C1 segment of cervical spinal cord (tissue), 14 donors: ENCODE measurements around the gene MPLKIP.
"Not testable (repeated sequence)": the region's sequence is repeated elsewhere in the genome, so short reads cannot be mapped to it uniquely, and the experiment has no call there.

Experiments used
- DNase-seq, 14 donors: peaks; one replicate each; lab custom pipeline; 2025; lab: John Stamatoyannopoulos, UW

The MPLKIP gene

GRCh38 chr7:40133561-40134427, 628 bp downstream of the MPLKIP start:
- peak in 2 of 14 donors; percentile 57 to 74 for DNase-seq

- no peak for DNase-seq
These were observed 11.5 kb downstream of the MPLKIP start for GRCh38 chr7:40122940-40123254.

- not testable (repeated sequence) for DNase-seq
These were observed 12.1 kb downstream of the MPLKIP start for GRCh38 chr7:40122100-40122939.

- DNase-seq = no peak
These were observed 14.4 kb downstream of the MPLKIP start for GRCh38 chr7:40120020-40120419.

GRCh38 chr7:40118201-40118600, 16.2 kb downstream of the MPLKIP start:
- DNase-seq = not testable (repeated sequence)

GRCh38 chr7:40117199-40117598, 17.2 kb downstream of the MPLKIP start:
- DNase-seq = not testable (repeated sequence)

- DNase-seq = no peak
These were observed 18.5 kb downstream of the MPLKIP start for GRCh38 chr7:40115936-40116335.

GRCh38 chr7:40105879-40106473, 28.4 kb downstream of the MPLKIP start:
- no peak for DNase-seq

- DNase-seq = no peak
These were observed 31.5 kb downstream of the MPLKIP start for GRCh38 chr7:40102897-40103296.

GRCh38 chr7:40101201-40101600, 33.2 kb downstream of the MPLKIP start:
- DNase-seq = no peak

- no peak for DNase-seq
These were observed 34.6 kb downstream of the MPLKIP start for GRCh38 chr7:40099837-40100236.

- no peak for DNase-seq
These were observed 35.6 kb downstream of the MPLKIP start for GRCh38 chr7:40098810-40099209.

GRCh38 chr7:40097728-40098127, 36.7 kb downstream of the MPLKIP start:
- no peak for DNase-seq

- DNase-seq = no peak
These were observed 38.6 kb downstream of the MPLKIP start for GRCh38 chr7:40095695-40096327.

- DNase-seq = no peak
These were observed 39.2 kb downstream of the MPLKIP start for GRCh38 chr7:40095230-40095629.

GRCh38 chr7:40093631-40094350, 40.6 kb downstream of the MPLKIP start:
- DNase-seq = no peak

GRCh38 chr7:40092182-40092581, 42.2 kb downstream of the MPLKIP start:
- DNase-seq = no peak

GRCh38 chr7:40077849-40078248, 56.6 kb downstream of the MPLKIP start:
- DNase-seq = no peak
